T47D (cell line): Measurements from ENCODE around the gene UPK1A.

ENCODE experiments used
- DNase-seq, 2 experiments: peaks; one replicate each; pipeline versions ENCODE4 v3.0.0 to v3.0.0-alpha.2; 2011 to 2012; ENCODE audit warnings: low read depth in 1 of 2, low spot score in 1 of 2
- JUND ChIP-seq: IDR thresholded peaks from 2 replicates; pipeline ENCODE4 v1.6.1; 2012; ENCODE audit warnings: low read depth
- in situ Hi-C: cut with HindIII; loops from 2 replicates; pipeline ENCODE4 v1.10.0; 2016; ENCODE audit warnings: low sequenced_read_pairs, low pct_unique_long_range_greater_than_20kb

The UPK1A gene

DNA sequence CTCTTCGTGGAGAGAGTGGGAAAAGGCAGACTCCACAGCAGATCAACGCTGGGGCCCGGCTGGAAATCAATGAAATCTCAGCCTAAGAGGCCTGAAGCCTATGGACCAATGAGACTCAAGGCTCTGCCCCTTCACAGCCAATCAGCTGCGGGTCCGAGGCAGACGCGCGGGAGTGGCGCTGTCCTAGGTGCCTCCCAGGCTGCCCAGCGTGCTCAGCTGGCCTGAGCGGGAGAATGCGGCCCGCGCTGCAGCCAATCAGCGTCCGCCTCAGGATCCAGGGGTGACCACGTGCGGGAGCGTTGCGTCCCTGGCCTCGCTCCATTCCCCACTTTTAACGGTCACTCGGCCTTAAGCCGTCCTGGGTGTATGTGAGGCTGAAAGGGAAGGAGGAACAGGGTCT is 37.9 kb downstream of the UPK1A start, which contains the start of gene ZBTB32:
Gene ZBTB32, plus strand, starts transcription at position 341 of the 400 bp plus-strand sequence. CDS start 10,069 bp downstream, outside the sequence.
- no peak for DNase-seq
- in situ Hi-C loops, result no loop called here
- no peak for TF ChIP-seq JUND

DNA sequence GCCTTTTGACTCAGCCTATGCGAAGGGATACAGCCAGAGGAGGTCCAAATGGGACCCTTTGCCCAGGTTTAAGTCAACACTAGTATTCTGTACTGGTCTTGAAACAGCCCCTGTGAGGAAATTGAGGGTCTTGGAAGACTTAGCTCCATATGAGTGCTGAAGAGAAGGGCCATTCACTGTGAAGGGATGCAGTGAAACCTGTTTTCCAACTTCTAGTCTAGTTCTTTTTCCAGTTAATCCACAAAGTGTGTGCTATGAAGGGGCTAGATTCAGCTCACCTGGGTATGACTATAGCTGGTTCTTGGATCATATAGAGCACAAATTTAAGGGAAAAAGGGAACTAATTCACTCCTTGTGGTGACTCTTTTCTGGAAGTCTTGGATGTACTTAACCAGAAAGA is 42.1 kb downstream of the UPK1A start:
- no peak for TF ChIP-seq JUND
- in situ Hi-C loops, result no loop called here
- peak in 1 of 2 experiments; percentile 50 for DNase-seq

- no peak for DNase-seq
- in situ Hi-C loops, result no loop called here
- no peak for TF ChIP-seq JUND
These were observed 44.7 kb downstream of the UPK1A start for GRCh38 chr19:35710784-35711723.

DNA sequence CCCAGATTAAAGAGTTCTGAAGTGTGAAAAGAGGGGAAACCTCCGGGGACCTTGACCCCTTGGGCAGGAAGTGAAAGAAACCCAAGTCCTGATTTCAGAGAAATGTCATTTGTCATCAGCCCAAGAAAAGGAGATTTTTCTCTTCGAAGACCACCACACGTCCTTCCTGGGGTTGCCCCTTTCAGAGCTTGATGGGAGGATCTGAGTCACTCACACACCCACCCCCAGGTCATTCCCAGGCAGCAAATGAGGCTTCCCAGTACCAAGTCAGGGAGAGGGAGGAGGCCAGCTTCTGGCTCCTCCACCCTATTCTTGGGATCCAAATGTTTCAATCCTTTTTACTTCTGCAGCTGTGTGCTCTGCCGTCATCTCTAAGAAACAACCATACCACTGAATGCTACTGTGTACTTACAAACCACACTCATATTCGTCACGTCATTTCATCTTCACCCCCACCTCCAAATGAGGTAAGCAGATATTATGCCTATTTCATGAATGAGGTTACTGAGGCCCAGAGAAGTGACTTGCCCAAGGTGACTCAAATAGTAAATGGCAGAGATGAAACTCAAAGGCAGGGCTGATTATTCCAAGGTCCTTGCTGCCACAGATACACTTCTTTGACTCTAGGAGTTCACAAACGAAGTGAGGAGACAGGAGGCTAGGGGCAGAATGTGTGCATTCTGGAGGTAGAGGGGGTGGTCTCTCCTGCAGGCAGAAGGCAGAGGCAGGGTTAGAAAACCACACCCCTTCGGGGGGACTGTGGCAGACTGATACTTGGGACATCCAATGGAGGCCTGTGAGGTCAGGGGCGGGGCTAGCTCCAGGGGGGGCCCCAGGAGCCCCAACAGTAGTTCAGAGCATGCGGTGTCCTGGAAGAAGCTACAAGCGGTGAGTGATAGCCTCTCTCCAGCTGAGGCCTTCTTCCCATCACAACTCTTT is 46.5 kb downstream of the UPK1A start:
- TF ChIP-seq JUND, result no peak
- no peak for DNase-seq
- in situ Hi-C loops, result no loop called here

- no peak for DNase-seq
- TF ChIP-seq JUND, result no peak
- in situ Hi-C loops, result no loop called here
These were observed 47.2 kb downstream of the UPK1A start for GRCh38 chr19:35713506-35713850.

- in situ Hi-C loops, result no loop called here
- no peak for TF ChIP-seq JUND
- no peak for DNase-seq
These were observed 47.7 kb downstream of the UPK1A start for GRCh38 chr19:35713904-35714495.

DNA sequence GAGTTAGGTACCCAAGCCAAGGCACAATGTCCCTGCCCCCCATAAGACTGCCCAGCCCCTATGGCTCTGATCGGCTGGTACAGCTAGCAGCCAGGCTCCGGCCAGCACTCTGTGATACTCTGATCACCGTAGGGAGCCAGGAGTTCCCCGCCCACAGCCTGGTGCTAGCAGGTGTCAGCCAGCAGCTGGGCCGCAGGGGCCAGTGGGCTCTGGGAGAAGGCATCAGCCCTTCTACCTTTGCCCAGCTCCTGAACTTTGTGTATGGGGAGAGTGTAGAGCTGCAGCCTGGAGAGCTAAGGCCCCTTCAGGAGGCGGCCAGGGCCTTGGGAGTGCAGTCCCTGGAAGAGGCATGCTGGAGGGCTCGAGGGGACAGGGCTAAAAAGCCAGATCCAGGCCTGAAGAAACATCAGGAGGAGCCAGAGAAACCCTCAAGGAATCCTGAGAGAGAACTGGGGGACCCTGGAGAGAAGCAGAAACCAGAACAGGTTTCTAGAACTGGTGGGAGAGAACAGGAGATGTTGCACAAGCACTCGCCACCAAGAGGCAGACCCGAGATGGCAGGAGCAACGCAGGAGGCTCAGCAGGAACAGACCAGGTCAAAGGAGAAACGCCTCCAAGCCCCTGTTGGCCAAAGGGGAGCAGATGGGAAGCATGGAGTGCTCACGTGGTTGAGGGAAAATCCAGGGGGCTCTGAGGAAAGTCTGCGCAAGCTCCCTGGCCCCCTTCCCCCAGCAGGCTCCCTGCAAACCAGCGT is 48.5 kb downstream of the UPK1A start:
- in situ Hi-C loops, result no loop called here
- DNase-seq, result no peak
- TF ChIP-seq JUND, result no peak

GRCh38 chr19:35715355-35715809 is 49.1 kb downstream of the UPK1A start:
- in situ Hi-C loops, result no loop called here
- no peak for DNase-seq
- TF ChIP-seq JUND, result no peak

DNA sequence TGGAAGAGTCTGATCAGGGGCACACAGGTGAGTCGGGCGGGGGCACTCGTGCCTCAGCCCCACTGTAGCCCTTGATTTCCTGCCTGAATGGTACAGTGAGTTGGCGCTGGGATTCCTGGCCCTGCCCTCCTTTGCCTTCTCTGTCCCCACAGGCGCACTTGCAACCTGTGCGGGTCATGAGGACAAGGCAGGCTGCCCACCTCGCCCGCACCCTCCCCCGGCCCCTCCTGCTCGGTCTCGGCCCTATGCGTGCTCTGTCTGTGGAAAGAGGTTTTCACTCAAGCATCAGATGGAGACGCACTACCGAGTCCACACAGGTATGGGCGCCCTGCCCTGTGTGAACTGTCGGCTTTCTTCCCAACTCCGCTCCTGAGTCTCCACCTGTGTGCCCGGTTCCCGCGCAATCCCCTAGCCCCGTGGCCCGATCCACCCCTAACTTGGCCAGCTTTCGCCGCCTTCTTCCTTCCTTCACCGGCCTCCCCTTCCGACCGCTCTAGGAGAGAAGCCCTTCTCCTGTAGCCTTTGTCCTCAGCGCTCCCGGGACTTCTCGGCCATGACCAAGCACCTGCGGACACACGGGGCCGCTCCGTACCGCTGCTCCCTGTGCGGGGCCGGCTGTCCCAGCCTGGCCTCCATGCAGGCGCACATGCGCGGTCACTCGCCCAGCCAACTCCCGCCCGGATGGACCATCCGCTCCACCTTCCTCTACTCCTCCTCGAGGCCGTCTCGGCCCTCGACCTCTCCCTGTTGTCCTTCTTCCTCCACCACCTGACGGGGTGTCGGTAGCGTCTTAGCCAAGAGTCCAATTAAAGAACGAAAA is 49.9 kb downstream of the UPK1A start:
- TF ChIP-seq JUND, result no peak
- in situ Hi-C loops, result no loop called here
- DNase-seq, result no peak

- no peak for TF ChIP-seq JUND
- in situ Hi-C loops, result no loop called here
- peak; percentile 84 to 95 for DNase-seq
These were observed 50.7 kb downstream of the UPK1A start for GRCh38 chr19:35716801-35717664.
